ENCODE data around the gene NDUFA5.
"Not testable (repeated sequence)": the region's sequence is repeated elsewhere in the genome, so short reads cannot be mapped to it uniquely, and the experiment has no call there.

The NDUFA5 gene

GRCh38 chr7:123532343-123532742 lies 25.3 kb downstream of the NDUFA5 start:
- H4K8ac ChIP-seq (ENCODE audit: low read length); H3K9me3 ChIP-seq (ENCODE audit: control insufficient read depth, low read length); DNase-seq; H3K27ac ChIP-seq (ENCODE audit: low read length, poor library complexity, severe bottlenecking); H3K4ac ChIP-seq (ENCODE audit: low read depth in 1 of 2, low read length in 2 of 2); H2BK5ac ChIP-seq (ENCODE audit: low read depth, low read length, poor library complexity, severe bottlenecking); H2BK15ac ChIP-seq (ENCODE audit: low read depth, poor library complexity, severe bottlenecking); H2AK5ac ChIP-seq (ENCODE audit: low read length, severe bottlenecking); H3K23ac ChIP-seq (ENCODE audit: low read length in 2 of 2); H3K14ac ChIP-seq (ENCODE audit: low read length in 2 of 2); H3K36me3 ChIP-seq (ENCODE audit: control insufficient read depth in 1 of 2, insufficient read depth in 2 of 2, low read depth in 1 of 2, low read length in 2 of 2); H4K91ac ChIP-seq (ENCODE audit: low read length); H2BK120ac ChIP-seq (ENCODE audit: low read depth, low read length); H3K79me1 ChIP-seq (replicated peaks; ENCODE audit: low read length, poor library complexity, severe bottlenecking); H3K27me3 ChIP-seq (ENCODE audit: control insufficient read depth in 1 of 2, insufficient read depth in 1 of 2, low read length in 2 of 2); H3K18ac ChIP-seq (ENCODE audit: low read depth in 1 of 2, low read length in 2 of 2); H3K4me1 ChIP-seq (ENCODE audit: control insufficient read depth, insufficient read depth, low read depth, low read length); H2AFZ ChIP-seq (ENCODE audit: low read depth, low read length); H3K4me2 ChIP-seq (ENCODE audit: low read length, poor library complexity, severe bottlenecking); H2BK12ac ChIP-seq (ENCODE audit: low read length in 2 of 2): not testable (repeated sequence)
- Histone ChIP-seq H3K9ac (ENCODE audit: low read length) (peak overlapping the region; percentile 34), H3K4me3 (ENCODE audit: insufficient read depth in 1 of 2, low read depth in 1 of 2, low read length in 2 of 2) (peak overlapping the region in 1 of 2 experiments; percentile 95)
- 44% methylated on average over 2 of the region's 14 CpGs for WGBS

- DNase-seq; H4K8ac ChIP-seq (ENCODE audit: low read length); H4K91ac ChIP-seq (ENCODE audit: low read length); H3K4me1 ChIP-seq (ENCODE audit: control insufficient read depth, insufficient read depth, low read depth, low read length); H3K4me3 ChIP-seq (ENCODE audit: insufficient read depth in 1 of 2, low read depth in 1 of 2, low read length in 2 of 2); H3K4me2 ChIP-seq (ENCODE audit: low read length, poor library complexity, severe bottlenecking); H3K23ac ChIP-seq (ENCODE audit: low read length in 2 of 2); H2AK5ac ChIP-seq (ENCODE audit: low read length, severe bottlenecking); H2BK12ac ChIP-seq (ENCODE audit: low read length in 2 of 2); H3K9ac ChIP-seq (ENCODE audit: low read length); H3K14ac ChIP-seq (ENCODE audit: low read length in 2 of 2); H3K9me3 ChIP-seq (ENCODE audit: control insufficient read depth, low read length); H2BK5ac ChIP-seq (ENCODE audit: low read depth, low read length, poor library complexity, severe bottlenecking); H3K36me3 ChIP-seq (ENCODE audit: control insufficient read depth in 1 of 2, insufficient read depth in 2 of 2, low read depth in 1 of 2, low read length in 2 of 2); H3K27ac ChIP-seq (ENCODE audit: low read length, poor library complexity, severe bottlenecking); H3K79me1 ChIP-seq (replicated peaks; ENCODE audit: low read length, poor library complexity, severe bottlenecking); H2BK15ac ChIP-seq (ENCODE audit: low read depth, poor library complexity, severe bottlenecking); H3K27me3 ChIP-seq (ENCODE audit: control insufficient read depth in 1 of 2, insufficient read depth in 1 of 2, low read length in 2 of 2); H3K18ac ChIP-seq (ENCODE audit: low read depth in 1 of 2, low read length in 2 of 2); H2AFZ ChIP-seq (ENCODE audit: low read depth, low read length); H2BK120ac ChIP-seq (ENCODE audit: low read depth, low read length); H3K4ac ChIP-seq (ENCODE audit: low read depth in 1 of 2, low read length in 2 of 2): not testable (repeated sequence)
- WGBS = 98% methylated on average over 13 of the region's 13 CpGs
These were observed 27.5 kb downstream of the NDUFA5 start for GRCh38 chr7:123530035-123530591.

GRCh38 chr7:123528265-123528664 lies 29.4 kb downstream of the NDUFA5 start:
- Histone ChIP-seq H2AK5ac (ENCODE audit: low read length, severe bottlenecking) (no peak overlapping the region), H3K4ac (ENCODE audit: low read depth in 1 of 2, low read length in 2 of 2) (no peak overlapping the region), H3K23ac (ENCODE audit: low read length in 2 of 2) (no peak overlapping the region), H3K4me1 (ENCODE audit: control insufficient read depth, insufficient read depth, low read depth, low read length) (no peaks in the 10 kb centered on the region), H3K27ac (ENCODE audit: low read length, poor library complexity, severe bottlenecking) (no peak overlapping the region), H3K18ac (ENCODE audit: low read depth in 1 of 2, low read length in 2 of 2) (no peak overlapping the region), H2AFZ (ENCODE audit: low read depth, low read length) (no peak overlapping the region), H3K36me3 (ENCODE audit: control insufficient read depth in 1 of 2, insufficient read depth in 2 of 2, low read depth in 1 of 2, low read length in 2 of 2) (no peaks in the 10 kb centered on the region), H4K8ac (ENCODE audit: low read length) (no peak overlapping the region), H2BK15ac (ENCODE audit: low read depth, poor library complexity, severe bottlenecking) (no peak overlapping the region), H2BK120ac (ENCODE audit: low read depth, low read length) (no peak overlapping the region), H2BK5ac (ENCODE audit: low read depth, low read length, poor library complexity, severe bottlenecking) (no peak overlapping the region), H3K4me2 (ENCODE audit: low read length, poor library complexity, severe bottlenecking) (no peak overlapping the region), H3K14ac (ENCODE audit: low read length in 2 of 2) (no peak overlapping the region), H2BK12ac (ENCODE audit: low read length in 2 of 2) (no peak overlapping the region), H3K9me3 (ENCODE audit: control insufficient read depth, low read length) (no peaks in the 10 kb centered on the region), H3K27me3 (ENCODE audit: control insufficient read depth in 1 of 2, insufficient read depth in 1 of 2, low read length in 2 of 2) (no peaks in the 10 kb centered on the region), H4K91ac (ENCODE audit: low read length) (no peak overlapping the region), H3K9ac (ENCODE audit: low read length) (no peak overlapping the region), H3K4me3 (ENCODE audit: insufficient read depth in 1 of 2, low read depth in 1 of 2, low read length in 2 of 2) (no peak overlapping the region), H3K79me1 (replicated peaks; ENCODE audit: low read length, poor library complexity, severe bottlenecking) (no peaks in the 10 kb centered on the region)
- no CpG with 5 or more reads among the region's 5 CpGs for WGBS
- DNase-seq = no peak

GRCh38 chr7:123527712-123528225 lies 29.8 kb downstream of the NDUFA5 start:
- 60% methylated on average over 12 of the region's 24 CpGs for WGBS

More at GRCh38 chr7:123527712-123528225, 29.8 kb downstream of the NDUFA5 start:
- not testable (repeated sequence) for H3K23ac ChIP-seq (ENCODE audit: low read length in 2 of 2); H3K4ac ChIP-seq (ENCODE audit: low read depth in 1 of 2, low read length in 2 of 2); H3K4me1 ChIP-seq (ENCODE audit: control insufficient read depth, insufficient read depth, low read depth, low read length); H2BK5ac ChIP-seq (ENCODE audit: low read depth, low read length, poor library complexity, severe bottlenecking); H3K18ac ChIP-seq (ENCODE audit: low read depth in 1 of 2, low read length in 2 of 2); H2AK5ac ChIP-seq (ENCODE audit: low read length, severe bottlenecking); H3K14ac ChIP-seq (ENCODE audit: low read length in 2 of 2); H3K27me3 ChIP-seq (ENCODE audit: control insufficient read depth in 1 of 2, insufficient read depth in 1 of 2, low read length in 2 of 2); H4K8ac ChIP-seq (ENCODE audit: low read length); H3K9ac ChIP-seq (ENCODE audit: low read length); H3K27ac ChIP-seq (ENCODE audit: low read length, poor library complexity, severe bottlenecking); H3K79me1 ChIP-seq (replicated peaks; ENCODE audit: low read length, poor library complexity, severe bottlenecking); H4K91ac ChIP-seq (ENCODE audit: low read length); DNase-seq; H3K4me3 ChIP-seq (ENCODE audit: insufficient read depth in 1 of 2, low read depth in 1 of 2, low read length in 2 of 2); H2BK120ac ChIP-seq (ENCODE audit: low read depth, low read length); H3K9me3 ChIP-seq (ENCODE audit: control insufficient read depth, low read length); H2BK12ac ChIP-seq (ENCODE audit: low read length in 2 of 2); H3K36me3 ChIP-seq (ENCODE audit: control insufficient read depth in 1 of 2, insufficient read depth in 2 of 2, low read depth in 1 of 2, low read length in 2 of 2); H2BK15ac ChIP-seq (ENCODE audit: low read depth, poor library complexity, severe bottlenecking); H3K4me2 ChIP-seq (ENCODE audit: low read length, poor library complexity, severe bottlenecking); H2AFZ ChIP-seq (ENCODE audit: low read depth, low read length)
